Tibial nerve (tissue), 4 donors: ENCODE measurements around the gene PTPRG. TPM values are rescaled to one million over a fixed set of nuclear protein-coding genes. Genes with fewer than 3 reads are reported as not detected.

Source experiments
- DNase-seq, 2 donors: peaks; one replicate each; pipeline ENCODE4 v3.0.0-alpha.2; 2019; ENCODE audit warnings: low spot score in 2 of 2
- H3K27ac ChIP-seq, 4 donors: fragments of 200-600 bp; sonication (generic) in 3 of 4; one replicate each; pipeline ENCODE4 v1.5.1; 2017 to 2019; ENCODE audit warnings: mild to moderate bottlenecking in 1 of 4
- H3K27me3 ChIP-seq, 2 donors: fragments of 200-600 bp; sonication (generic) in 1 of 2; one replicate each; pipeline versions ENCODE4 v1.5.1 to v1.6.0; 2017 to 2019
- H3K36me3 ChIP-seq, 3 donors: fragments of 200-600 bp; sonication (generic); one replicate each; pipeline ENCODE4 v1.5.1; 2018 to 2019
- H3K4me1 ChIP-seq, 4 donors: fragments of 200-600 bp; sonication (generic) in 3 of 4; one replicate each; pipeline ENCODE4 v1.5.1; 2017 to 2019
- H3K4me3 ChIP-seq, 4 donors: fragments of 200-600 bp; sonication (generic) in 3 of 4; one replicate each; pipeline ENCODE4 v1.5.1; 2017 to 2019; ENCODE audit warnings: mild to moderate bottlenecking in 1 of 4, moderate library complexity in 1 of 4
- H3K9me3 ChIP-seq, 4 donors: fragments of 200-600 bp; sonication (generic) in 3 of 4; one replicate each; pipeline ENCODE4 v1.5.1; 2017 to 2019
- CTCF ChIP-seq, 5 experiments: fragments of 200-600 bp in 3 of 5; fragments of 450-650 bp in 2 of 5; sonication (generic) in 3 of 5; IDR thresholded peaks; one replicate each; pipeline ENCODE4 v1.5.1; 2016 to 2019; ENCODE audit warnings: antibody characterized with exemption in 5 of 5, mild to moderate bottlenecking in 3 of 5, moderate library complexity in 2 of 5
- EP300 ChIP-seq, 2 donors: sonication (generic); formaldehyde crosslinking; IDR thresholded peaks; one replicate each; pipeline ENCODE4 v1.6.1; 2017; ENCODE audit warnings: antibody characterized with exemption in 2 of 2, mild to moderate bottlenecking in 1 of 2
- POLR2A ChIP-seq, 2 donors: fragments of 450-650 bp; IDR thresholded peaks; one replicate each; pipeline ENCODE4 v1.6.1; 2017; ENCODE audit warnings: antibody characterized with exemption in 2 of 2, mild to moderate bottlenecking in 2 of 2, moderate library complexity in 2 of 2
- WGBS, 2 donors: methylation state at CpG; one replicate each; pipeline ENCODE4 v1.1.5; 2018; 5-methylcytosine and 5-hydroxymethylcytosine counted together
- total RNA-seq, 4 donors: library from RNA; depleted of rRNA; stranded (reverse); fragments of >200 nt; gene quantifications; one replicate each; pipeline ENCODE4 v1.1.0, GENCODE V29; 2016

Gene PTPRG
- total RNA-seq, 4 donors from 2014 or later = 112 to 174 (median 121) TPM

DNA sequence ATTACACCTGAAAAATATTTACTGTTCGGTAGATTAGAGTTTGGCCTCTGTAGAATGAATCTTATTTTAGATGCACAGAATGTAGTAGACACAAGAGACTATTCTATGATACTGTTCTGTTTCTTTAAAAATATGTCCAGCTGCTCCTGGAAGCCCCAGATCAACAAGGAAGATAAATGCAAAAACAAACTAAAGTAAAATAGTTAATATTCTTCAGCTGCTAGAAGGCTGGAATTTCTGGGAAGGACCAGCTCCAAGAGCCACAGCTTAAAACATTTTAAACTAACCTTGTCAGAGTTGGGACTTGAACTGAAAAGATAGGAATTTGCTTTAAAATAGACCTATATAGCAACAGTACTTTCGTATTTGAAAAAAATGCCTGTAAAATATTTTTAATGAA, 277.9 kb downstream of the PTPRG start:
- DNase-seq = no peak
- TF ChIP-seq EP300 (IDR thresholded peaks at IDR 0.05) (no peak), POLR2A (IDR thresholded peaks at IDR 0.05) (no peak), CTCF (IDR thresholded peaks at IDR 0.05) (no peak)
- Histone ChIP-seq H3K4me3 (no peak overlapping the region), H3K27me3 (no peaks in the 10 kb centered on the region), H3K4me1 (peaks cover 0 to 25% (median 1%) of the 10 kb centered on the region in 4 donors), H3K27ac (no peak overlapping the region), H3K36me3 (no peaks in the 10 kb centered on the region), H3K9me3 (no peaks in the 10 kb centered on the region)
- 65 to 68% methylated on average over 2 of the region's 2 CpGs for WGBS, 2 donors

- Histone ChIP-seq H3K36me3 (no peaks in the 10 kb centered on the region), H3K27me3 (no peaks in the 10 kb centered on the region), H3K9me3 (no peaks in the 10 kb centered on the region), H3K27ac (peak overlapping the region in 2 of 4 donors; percentile 26 to 54), H3K4me1 (peaks cover 0 to 30% (median 1%) of the 10 kb centered on the region in 4 donors), H3K4me3 (no peak overlapping the region)
- DNase-seq = peak in 1 of 2 donors; percentile 61
- 61 to 63% methylated on average over 10 of the region's 10 CpGs for WGBS, 2 donors
- peak in 1 of 2 donors; percentile 82 for TF ChIP-seq EP300 (IDR thresholded peaks at IDR 0.05)
- no peak for TF ChIP-seq POLR2A (IDR thresholded peaks at IDR 0.05)
Measured at GRCh38 chr3:61841111-61841845, 279.9 kb downstream of the PTPRG start.

GRCh38 chr3:61841988-61842387, 280.6 kb downstream of the PTPRG start:
- 64 to 72% methylated on average over 2 of the region's 2 CpGs for WGBS, 2 donors
- Histone ChIP-seq H3K36me3 (no peaks in the 10 kb centered on the region), H3K9me3 (no peaks in the 10 kb centered on the region), H3K27ac (peak overlapping the region in 1 of 4 donors; percentile 54), H3K4me3 (no peak overlapping the region), H3K27me3 (no peaks in the 10 kb centered on the region), H3K4me1 (peaks cover 0 to 37% (median 3%) of the 10 kb centered on the region in 4 donors)
- TF ChIP-seq EP300 (IDR thresholded peaks at IDR 0.05) = no peak
- no peak for TF ChIP-seq POLR2A (IDR thresholded peaks at IDR 0.05)
- no peak for TF ChIP-seq CTCF (IDR thresholded peaks at IDR 0.05)
- no peak for DNase-seq

- TF ChIP-seq POLR2A (IDR thresholded peaks at IDR 0.05) (no peak), EP300 (IDR thresholded peaks at IDR 0.05) (no peak), CTCF (IDR thresholded peaks at IDR 0.05) (no peak)
- DNase-seq = no peak
- peaks cover 0 to 58% (median 19%) of the 10 kb centered on the region in 4 donors for H3K4me1 ChIP-seq
Measured at GRCh38 chr3:61844346-61844745, 283.0 kb downstream of the PTPRG start.

GRCh38 chr3:61846488-61846887, 285.1 kb downstream of the PTPRG start:
- Histone ChIP-seq H3K4me1 (peaks cover 0 to 58% (median 25%) of the 10 kb centered on the region in 4 donors), H3K4me3 (no peak overlapping the region), H3K27me3 (no peaks in the 10 kb centered on the region), H3K9me3 (no peaks in the 10 kb centered on the region), H3K27ac (peak overlapping the region in 3 of 4 donors; percentile 55 to 85 (median 73)), H3K36me3 (no peaks in the 10 kb centered on the region)
- no peak for DNase-seq
- WGBS, 2 donors = 92 to 93% methylated on average over 2 of the region's 2 CpGs
- no peak for TF ChIP-seq CTCF (IDR thresholded peaks at IDR 0.05)
- TF ChIP-seq POLR2A (IDR thresholded peaks at IDR 0.05) = no peak
- no peak for TF ChIP-seq EP300 (IDR thresholded peaks at IDR 0.05)

More at GRCh38 chr3:61844346-61844745, 283.0 kb downstream of the PTPRG start:
- Histone ChIP-seq H3K27ac (no peak overlapping the region), H3K4me3 (no peak overlapping the region), H3K27me3 (no peaks in the 10 kb centered on the region), H3K36me3 (no peaks in the 10 kb centered on the region), H3K9me3 (no peaks in the 10 kb centered on the region)
- WGBS, 2 donors = 96% methylated on average over 5 of the region's 5 CpGs
